Bronchial epithelial cell (primary cell): ENCODE data around the gene CKAP5. TPM values are rescaled to one million over a fixed set of nuclear protein-coding genes. Genes with fewer than 3 reads are reported as not detected.
A peak's percentile ranks its signal among the peaks of the same experiment; 100 is the strongest.

Experiments
- DNase-seq: peaks from one replicate; pipeline ENCODE4 v3.0.0-alpha.2; 2010; ENCODE audit warnings: low read depth
- FAIRE-seq: peaks from 2 replicates; lab custom pipeline; 2011; peaks lifted over from hg19 to GRCh38; lab: Jason Lieb, UNC
- H3K27me3 ChIP-seq: 2 replicates; pipeline ENCODE4 v1.5.1; 2011; ENCODE audit warnings: low read length; ENCODE audit not compliant: control insufficient read depth, insufficient read depth
- H3K36me3 ChIP-seq: 2 replicates; pipeline ENCODE4 v1.5.1; 2011; ENCODE audit warnings: low read length; ENCODE audit not compliant: control insufficient read depth, insufficient read depth
- H3K4me3 ChIP-seq: 2 replicates; pipeline ENCODE4 v1.5.1; 2011; ENCODE audit warnings: mild to moderate bottlenecking, low read depth, low read length, control low read depth
- total RNA-seq: library from RNA; depleted of rRNA; stranded (reverse); fragments of >200 nt; gene quantifications from 2 replicates; pipeline ENCODE4 v1.2.1, GENCODE V29; 2014
- TF ChIP-seq, protein P1 (sequence below): IDR thresholded peaks from 2 replicates; pipeline ENCODE4 v1.5.1; 2011; ENCODE audit warnings: mild to moderate bottlenecking, moderate library complexity, low read length, control low read depth, inconsistent platforms; ENCODE audit not compliant: insufficient read depth, severe bottlenecking

CKAP5 gene
- 41.6 and 51.8 TPM in 2 replicates for total RNA-seq

- Histone ChIP-seq H3K4me3 (peak within 1 kb of the TSS; percentile 95), H3K27me3 (no peaks in the 10 kb centered on the region), H3K36me3 (no peaks in the 10 kb centered on the region)
- TF ChIP-seq, protein P1, sequence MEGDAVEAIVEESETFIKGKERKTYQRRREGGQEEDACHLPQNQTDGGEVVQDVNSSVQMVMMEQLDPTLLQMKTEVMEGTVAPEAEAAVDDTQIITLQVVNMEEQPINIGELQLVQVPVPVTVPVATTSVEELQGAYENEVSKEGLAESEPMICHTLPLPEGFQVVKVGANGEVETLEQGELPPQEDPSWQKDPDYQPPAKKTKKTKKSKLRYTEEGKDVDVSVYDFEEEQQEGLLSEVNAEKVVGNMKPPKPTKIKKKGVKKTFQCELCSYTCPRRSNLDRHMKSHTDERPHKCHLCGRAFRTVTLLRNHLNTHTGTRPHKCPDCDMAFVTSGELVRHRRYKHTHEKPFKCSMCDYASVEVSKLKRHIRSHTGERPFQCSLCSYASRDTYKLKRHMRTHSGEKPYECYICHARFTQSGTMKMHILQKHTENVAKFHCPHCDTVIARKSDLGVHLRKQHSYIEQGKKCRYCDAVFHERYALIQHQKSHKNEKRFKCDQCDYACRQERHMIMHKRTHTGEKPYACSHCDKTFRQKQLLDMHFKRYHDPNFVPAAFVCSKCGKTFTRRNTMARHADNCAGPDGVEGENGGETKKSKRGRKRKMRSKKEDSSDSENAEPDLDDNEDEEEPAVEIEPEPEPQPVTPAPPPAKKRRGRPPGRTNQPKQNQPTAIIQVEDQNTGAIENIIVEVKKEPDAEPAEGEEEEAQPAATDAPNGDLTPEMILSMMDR: no peak
- FAIRE-seq (no peak), DNase-seq (peak; percentile 77)
These were observed at the start of gene CKAP5 for GRCh38 chr11:46845740-46846509. Gene CKAP5 (minus strand): TSS chr11:46846280. CDS start chr11:46821231, 25,049 bp downstream.

DNA sequence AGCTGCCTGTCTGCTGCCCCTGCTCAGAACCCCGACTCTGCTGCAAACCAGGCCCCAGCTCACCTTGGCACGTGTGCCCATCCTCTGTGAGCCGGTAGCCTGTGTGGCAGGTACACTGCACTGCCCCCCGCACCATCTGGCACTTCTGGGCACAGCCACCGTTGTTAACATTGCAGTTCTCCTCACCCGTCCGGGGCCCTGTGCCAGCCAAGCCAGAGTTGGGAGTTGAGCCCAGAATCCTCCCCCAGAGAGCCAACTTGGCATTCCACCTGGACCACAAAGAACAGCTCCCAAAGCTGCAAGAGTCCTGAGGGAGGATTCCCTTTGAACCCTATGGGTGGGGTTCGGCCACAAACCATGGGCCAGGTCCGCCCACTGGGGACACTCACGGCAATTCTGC lies 49.7 kb upstream of the CKAP5 start:
- Histone ChIP-seq H3K4me3 (no peak overlapping the region), H3K36me3 (no peaks in the 10 kb centered on the region), H3K27me3 (no peaks in the 10 kb centered on the region)
- FAIRE-seq: no peak
- TF ChIP-seq, protein P1: no peak
- DNase-seq: no peak

DNA sequence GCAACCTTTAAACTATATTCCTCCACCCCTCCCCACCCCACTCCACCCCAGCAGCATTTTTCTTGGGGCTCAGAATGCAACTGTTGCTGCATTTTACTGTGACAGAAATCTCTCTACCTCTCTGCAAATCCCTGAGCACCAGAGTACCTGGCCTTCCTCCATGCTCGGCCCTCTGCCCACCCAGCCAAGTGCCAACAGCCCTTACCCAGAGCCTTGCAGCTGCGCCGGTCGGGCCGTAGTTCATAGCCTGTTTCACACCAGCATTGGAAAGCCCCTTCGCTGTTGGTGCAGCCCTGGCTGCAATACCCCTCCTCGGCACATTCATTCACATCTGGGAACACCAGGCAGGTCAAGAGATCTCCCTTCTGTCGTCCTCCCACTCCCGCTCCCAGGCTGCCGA lies 48.9 kb upstream of the CKAP5 start:
- H3K36me3 ChIP-seq: no peaks in the 10 kb centered on the region
- no peak for FAIRE-seq

DNA sequence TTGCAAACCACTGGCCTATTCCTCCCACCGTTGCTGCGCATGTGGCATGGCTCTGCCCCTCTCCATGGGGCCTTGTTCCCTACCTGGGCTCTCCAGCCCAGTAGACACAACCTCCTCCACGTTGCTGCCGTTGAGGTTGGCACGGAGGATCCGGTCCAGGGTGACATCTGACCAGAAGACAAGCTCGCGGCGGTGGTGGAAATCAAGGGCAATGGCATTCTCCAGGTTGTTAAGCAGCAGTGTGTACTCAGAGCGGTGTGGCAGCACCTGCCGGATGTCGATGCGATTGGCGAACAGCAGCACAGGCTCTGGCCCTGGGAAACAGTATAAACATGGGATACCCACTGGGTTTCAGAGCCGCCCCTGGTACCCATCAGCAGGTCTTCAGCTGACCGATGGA lies 48.4 kb upstream of the CKAP5 start:
- no peaks in the 10 kb centered on the region for H3K36me3 ChIP-seq
- TF ChIP-seq, protein P1: no peak

More for the DNA sequence above, 48.9 kb upstream of the CKAP5 start:
- TF ChIP-seq, protein P1: no peak
- Histone ChIP-seq H3K4me3 (no peak overlapping the region), H3K27me3 (no peaks in the 10 kb centered on the region)
- DNase-seq: no peak

GRCh38 chr11:46892838-46893237 lies 46.8 kb upstream of the CKAP5 start:
- TF ChIP-seq, protein P1: no peak
- Histone ChIP-seq H3K4me3 (no peak overlapping the region), H3K27me3 (no peaks in the 10 kb centered on the region), H3K36me3 (peaks cover 1% of the 10 kb centered on the region)
- FAIRE-seq (no peak), DNase-seq (no peak)

More for the DNA sequence above, 48.4 kb upstream of the CKAP5 start:
- DNase-seq (no peak), FAIRE-seq (no peak)
- H3K4me3 ChIP-seq: no peak overlapping the region
- no peaks in the 10 kb centered on the region for H3K27me3 ChIP-seq
